Measurements from ENCODE around the gene F2RL3.

Gene F2RL3

GRCh38 chr19:16892868-16893685, 4.3 kb downstream of the F2RL3 start:
- DNase-seq (ENCODE audit: extremely low read depth in 1 of 2, low read depth in 1 of 2): no peak

DNA sequence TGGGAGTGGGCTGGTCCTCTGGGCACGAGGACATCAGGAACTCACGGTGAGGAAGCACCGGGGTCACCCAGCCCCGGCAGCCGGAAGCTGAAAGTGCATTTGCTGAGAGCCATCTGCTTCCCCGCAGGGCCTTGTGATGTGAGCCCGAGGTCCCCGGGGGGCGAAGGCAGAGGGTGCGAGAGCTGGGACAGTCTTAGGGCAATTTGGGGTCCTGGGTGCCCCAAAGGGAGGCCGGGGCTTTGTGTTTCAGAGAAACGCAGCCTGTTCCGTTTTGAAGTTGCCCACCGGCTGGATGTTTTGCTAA, 4.8 kb downstream of the F2RL3 start:
- no peak for DNase-seq (ENCODE audit: extremely low read depth in 1 of 2, low read depth in 1 of 2)

- DNase-seq (ENCODE audit: extremely low read depth in 1 of 2, low read depth in 1 of 2): no peak
Measured at GRCh38 chr19:16894080-16894479, 5.3 kb downstream of the F2RL3 start.

GRCh38 chr19:16895467-16896145, 6.8 kb downstream of the F2RL3 start:
- no peak for DNase-seq (ENCODE audit: extremely low read depth in 1 of 2, low read depth in 1 of 2)

DNA sequence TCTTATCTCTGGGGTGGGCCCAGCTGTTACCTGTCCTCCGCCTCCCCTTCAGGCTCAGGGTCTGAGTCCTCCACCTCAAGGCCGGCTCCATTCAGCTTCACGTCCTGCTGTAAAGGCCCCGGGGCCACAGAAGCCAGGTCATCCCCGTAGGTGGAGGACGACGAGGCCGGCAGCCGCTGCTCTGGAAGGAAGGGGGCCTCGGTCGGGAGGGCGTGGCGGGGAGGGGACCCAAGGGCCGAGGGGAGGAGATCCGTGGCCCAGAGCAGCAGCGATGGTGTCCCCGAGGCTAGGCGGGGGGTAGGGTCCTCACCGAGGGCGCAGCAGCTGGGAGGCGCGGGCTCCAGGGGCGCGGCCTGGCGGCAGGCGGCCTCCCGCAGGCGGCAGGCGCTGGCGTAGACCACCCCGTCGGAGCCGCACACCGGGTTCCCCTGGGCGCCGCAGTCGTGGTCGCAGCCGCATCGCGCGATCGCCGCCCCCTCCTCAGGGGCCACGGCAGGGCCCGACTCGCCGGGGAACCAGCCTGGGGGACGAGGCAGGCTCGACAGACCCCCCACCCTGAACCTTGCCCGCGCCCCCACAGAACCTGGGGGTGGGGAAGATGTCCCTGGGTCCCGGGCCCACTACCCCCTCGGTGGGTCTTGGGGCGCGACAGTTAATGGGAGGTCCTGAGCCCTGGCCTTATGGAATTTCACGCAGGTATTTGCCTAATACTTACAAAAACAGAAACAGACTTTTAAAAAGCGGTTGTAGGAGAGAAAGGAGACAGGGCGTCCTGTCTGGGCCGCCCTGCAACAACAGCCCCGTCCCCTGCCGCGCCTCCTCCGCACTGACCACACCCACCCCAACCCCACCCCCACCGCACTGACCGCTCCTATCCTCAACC, 7.6 kb downstream of the F2RL3 start:
- DNase-seq (ENCODE audit: extremely low read depth in 1 of 2, low read depth in 1 of 2): no peak

DNA sequence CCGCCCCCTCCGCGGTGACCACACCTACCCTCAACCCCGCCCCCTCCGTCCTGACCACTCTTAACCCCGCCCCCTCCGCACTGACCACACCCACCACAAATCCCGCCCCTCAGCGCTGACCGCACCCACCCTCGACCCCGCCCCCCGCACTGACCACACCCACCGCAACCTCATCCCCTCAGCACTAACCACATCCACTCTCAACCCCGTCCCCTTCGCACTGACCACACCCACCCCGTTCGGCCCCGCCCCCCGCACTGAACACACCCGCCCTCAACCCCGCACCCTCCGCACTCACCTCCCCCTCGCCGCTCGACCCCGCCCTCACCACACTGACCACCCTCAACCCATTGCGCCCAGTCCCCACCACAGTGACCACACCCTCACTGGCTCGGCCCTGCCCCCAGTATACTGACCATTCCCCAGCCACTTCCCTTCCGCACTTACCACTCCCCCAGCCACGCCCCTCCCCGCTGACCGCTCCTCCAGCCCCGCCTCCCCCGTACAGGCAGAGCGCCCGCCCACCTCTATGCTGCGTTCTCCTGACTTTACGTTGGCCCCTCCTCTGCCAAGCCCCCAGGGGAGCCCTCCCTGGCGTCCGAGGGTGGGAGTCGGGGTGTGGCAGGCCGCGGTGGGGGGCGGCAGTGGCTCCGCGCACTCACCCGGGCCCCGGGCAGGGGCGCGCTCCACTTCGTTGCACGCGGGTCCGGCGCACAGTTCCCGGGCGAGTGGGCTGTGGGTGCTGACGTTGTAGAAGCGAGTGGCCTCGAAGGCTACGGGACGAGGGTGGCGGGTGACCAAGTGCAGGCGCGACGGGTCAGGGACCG, 8.4 kb downstream of the F2RL3 start:
- peak; percentile 19 to 57 for DNase-seq (ENCODE audit: extremely low read depth in 1 of 2, low read depth in 1 of 2)

DNA sequence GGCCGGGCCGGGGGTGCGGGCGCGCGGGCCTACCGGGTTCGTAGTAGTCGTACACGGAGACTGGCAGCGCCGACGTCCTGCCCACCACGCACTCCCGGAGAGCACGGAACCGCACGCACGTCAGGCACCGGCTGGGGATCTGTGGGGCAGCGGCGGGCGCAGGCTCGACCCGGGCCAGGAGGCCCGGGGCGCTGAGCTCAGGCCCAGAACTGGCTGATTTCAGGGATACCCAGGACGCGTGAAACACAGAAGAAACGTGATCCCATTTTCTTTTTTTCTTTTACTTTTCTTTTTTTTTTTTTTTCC, 9.0 kb downstream of the F2RL3 start:
- DNase-seq (ENCODE audit: extremely low read depth in 1 of 2, low read depth in 1 of 2): no peak

DNA sequence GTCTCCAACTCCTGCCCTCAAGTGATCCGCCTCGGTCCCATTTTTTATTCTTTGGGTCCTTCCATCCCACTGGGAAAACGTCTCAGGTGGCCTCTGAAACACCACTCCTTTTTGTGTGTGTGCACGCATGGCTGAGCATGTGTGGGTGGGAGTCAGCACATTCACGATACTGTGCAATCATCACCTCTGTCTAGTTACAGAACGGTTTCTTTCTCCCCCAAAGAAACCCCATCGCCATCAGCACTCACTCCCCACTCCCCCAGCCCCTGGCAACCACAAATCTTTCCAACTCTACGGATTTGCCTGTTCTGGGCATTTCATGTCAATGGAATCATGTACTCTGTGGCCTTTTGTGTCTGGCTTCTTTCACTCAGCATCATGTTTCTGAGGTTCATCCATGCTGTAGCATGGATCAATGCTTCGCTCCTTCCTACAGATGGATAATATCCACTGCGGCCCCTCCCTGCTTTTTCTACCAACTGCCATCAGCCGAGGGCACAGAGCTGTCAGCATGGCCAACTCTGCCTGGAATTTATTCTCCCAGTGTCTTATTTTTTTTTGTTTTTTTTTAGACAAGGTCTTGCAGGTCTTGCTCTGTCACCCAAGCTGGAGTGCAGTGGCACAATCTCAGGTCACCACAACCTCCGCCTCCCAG, 9.7 kb downstream of the F2RL3 start:
- DNase-seq (ENCODE audit: extremely low read depth in 1 of 2, low read depth in 1 of 2): no peak

DNA sequence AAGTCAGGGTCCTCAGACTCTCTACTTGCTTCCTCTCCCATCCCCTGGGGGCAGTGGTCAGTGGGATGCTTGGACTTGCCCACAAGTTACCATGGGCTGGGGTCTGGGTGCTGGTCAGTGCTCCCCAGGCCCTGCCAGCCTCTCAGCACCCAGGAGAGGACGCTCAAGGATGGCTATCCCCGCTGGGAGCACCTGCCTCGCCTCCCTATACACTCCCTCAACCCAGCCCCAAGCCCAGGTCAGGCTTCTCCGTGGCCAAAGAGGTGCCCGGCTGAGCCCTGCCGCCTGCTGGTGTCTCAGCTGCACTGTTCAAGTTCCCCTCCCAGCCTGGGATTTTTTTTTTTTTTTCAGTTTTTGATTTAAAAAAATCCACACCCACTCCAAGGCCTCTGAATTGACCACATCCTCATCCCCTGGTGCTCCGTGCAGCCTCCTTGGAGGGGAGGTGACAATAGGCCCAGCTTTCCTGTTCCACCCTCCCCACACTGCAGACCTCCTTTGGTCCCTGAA, 10.8 kb downstream of the F2RL3 start:
- no peak for DNase-seq (ENCODE audit: extremely low read depth in 1 of 2, low read depth in 1 of 2)

- DNase-seq (ENCODE audit: extremely low read depth in 1 of 2, low read depth in 1 of 2): no peak
Measured at GRCh38 chr19:16901491-16902175, 12.8 kb downstream of the F2RL3 start.

DNA sequence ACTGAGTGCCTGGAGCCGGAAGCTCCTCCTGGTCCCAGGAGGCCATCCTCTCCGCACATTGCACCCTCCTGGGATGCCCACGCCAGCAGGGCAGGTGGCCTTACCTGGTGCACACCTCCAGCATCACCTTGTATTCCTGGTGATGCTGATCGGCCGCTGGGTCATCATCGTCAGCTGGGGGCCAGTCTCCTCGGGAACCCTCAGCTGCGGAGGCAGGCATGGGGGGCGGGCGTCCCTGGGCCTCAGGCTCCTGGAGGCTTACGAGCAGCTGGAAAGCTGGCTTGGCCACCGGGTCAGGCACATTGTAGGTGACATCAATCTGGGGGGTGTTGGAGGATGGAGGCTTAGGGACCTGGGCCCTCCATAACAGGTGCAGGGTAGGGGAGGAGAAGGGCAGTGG, 13.7 kb downstream of the F2RL3 start:
- DNase-seq (ENCODE audit: extremely low read depth in 1 of 2, low read depth in 1 of 2): no peak

DNA sequence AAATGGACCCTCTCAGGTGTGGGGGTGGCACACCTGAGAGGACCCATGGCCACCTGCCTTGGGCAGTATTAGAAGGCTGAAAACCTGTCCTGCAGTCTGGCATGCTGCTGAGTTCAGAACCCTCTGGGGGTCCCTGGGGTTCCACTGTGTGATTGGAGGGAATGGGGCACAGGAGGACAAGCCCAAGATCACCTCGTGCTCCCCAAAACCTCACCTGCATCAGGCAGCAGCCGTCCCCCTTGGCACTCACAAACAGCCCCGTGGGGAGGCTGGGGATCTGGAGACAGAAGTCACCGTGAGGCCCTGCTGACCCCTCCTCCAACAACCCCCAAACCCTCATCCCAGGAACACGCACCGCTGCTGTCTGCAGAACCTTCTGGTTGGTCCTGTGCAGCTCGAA, 14.5 kb downstream of the F2RL3 start:
- no peak for DNase-seq (ENCODE audit: extremely low read depth in 1 of 2, low read depth in 1 of 2)

- no peak for DNase-seq (ENCODE audit: extremely low read depth in 1 of 2, low read depth in 1 of 2)
Measured at GRCh38 chr19:16904599-16904998, 15.8 kb downstream of the F2RL3 start.

- DNase-seq (ENCODE audit: extremely low read depth in 1 of 2, low read depth in 1 of 2): no peak
Measured at GRCh38 chr19:16908759-16909158, 20.0 kb downstream of the F2RL3 start.

GRCh38 chr19:16911046-16911445, 22.2 kb downstream of the F2RL3 start:
- DNase-seq (ENCODE audit: extremely low read depth in 1 of 2, low read depth in 1 of 2): no peak

DNA sequence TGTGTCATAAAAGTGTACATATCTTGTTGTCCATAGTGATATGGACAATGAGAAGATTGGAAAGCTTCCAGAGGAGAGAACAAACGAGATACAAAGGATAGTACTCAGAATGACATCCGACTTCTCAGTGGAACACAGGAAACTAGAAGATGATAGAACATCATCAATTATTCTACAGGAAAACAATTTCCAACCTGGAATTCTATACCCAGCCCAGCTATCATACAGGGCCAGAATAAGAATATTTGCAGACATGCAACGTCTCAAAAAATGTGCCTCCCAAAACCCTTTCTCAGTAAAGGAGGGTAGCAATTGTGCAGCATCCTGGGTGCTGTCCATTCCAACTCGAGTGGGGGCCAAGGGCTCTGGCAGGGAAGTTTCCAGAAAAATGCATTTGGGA, 24.0 kb downstream of the F2RL3 start:
- no peak for DNase-seq (ENCODE audit: extremely low read depth in 1 of 2, low read depth in 1 of 2)

DNA sequence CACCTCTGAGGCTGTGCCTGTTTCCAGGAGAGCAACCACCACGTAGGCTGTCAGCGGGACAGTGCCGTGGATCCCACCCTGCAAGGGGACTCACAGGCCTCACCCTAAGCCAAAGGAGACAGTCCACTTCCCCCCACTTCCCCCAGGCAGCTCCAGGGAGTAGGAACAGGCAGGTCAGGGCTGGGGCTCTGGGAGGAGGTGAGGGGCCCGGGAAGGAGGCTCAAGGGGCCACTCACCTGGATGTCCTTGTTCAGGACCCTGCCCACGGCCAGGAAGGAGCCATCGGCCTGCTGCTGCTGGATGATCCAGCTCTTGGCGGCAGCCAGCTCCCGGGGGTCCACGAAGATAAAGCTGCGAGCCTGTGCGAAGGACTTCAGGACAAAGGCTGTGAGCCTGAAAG, 25.6 kb downstream of the F2RL3 start:
- no peak for DNase-seq (ENCODE audit: extremely low read depth in 1 of 2, low read depth in 1 of 2)

DNA sequence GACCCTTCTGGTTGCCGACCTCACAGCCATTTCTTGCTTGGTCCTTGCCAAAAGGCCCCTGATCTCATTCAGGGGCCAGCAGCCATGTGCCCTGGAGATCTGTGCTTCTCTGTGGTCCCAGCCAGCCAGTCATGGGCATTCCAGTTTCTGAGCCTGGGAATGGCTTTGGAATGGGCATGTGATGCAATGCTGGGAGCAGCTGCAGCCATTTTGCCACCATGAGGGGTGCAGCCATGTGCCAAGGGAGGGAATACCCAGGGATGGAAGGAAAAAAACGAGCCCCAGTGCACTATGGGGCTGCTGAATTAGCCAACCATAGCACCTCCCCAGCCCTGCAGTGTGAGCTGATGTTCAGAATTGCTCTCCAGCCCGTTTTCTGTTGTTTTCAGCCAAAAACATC, 26.3 kb downstream of the F2RL3 start:
- DNase-seq (ENCODE audit: extremely low read depth in 1 of 2, low read depth in 1 of 2): no peak

DNA sequence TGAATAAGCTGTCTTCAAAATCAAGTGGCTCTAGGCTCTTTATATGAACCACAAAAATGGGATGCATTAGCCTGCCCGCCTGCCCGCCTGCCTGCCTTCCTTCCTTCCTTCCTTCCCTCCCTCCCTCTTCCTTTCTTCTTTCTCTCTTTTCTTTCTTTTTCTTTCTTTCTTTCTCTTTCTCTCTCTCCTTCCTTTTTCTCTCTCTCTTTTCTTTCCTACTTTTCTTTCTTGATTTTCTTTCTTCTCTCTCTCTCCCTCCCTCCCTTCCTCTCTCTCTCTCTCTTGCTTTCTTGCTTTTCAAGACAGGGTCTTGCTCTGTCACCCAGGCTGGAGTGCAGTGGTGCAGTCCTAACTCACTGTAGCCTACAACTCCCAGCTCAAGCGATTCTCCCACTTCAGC, 26.9 kb downstream of the F2RL3 start:
- DNase-seq (ENCODE audit: extremely low read depth in 1 of 2, low read depth in 1 of 2): no peak

- DNase-seq (ENCODE audit: extremely low read depth in 1 of 2, low read depth in 1 of 2): no peak
Measured at GRCh38 chr19:16917401-16917800, 28.6 kb downstream of the F2RL3 start.
